ENCODE data around the gene HEXIM1.

The HEXIM1 gene

DNA sequence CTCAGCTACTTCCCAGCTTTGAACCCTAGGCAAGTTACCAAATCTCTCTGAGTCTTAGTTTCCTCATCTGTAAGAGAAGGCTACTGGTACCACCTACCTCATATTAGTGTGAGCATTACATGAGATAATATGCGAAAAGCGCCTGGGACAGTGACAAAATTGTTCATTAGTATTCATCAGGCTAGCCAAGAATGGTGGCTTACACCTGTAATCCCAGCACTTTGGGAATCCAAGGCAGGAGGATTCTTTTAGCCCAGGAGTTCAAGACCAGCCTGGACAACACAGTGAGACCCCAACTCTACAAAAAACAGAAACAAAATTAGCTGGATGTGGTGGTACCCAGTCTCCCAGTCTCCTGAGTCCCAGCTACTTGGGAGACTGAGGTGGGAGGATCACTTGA is 19.3 kb upstream of the HEXIM1 start:
- H3K9me2 ChIP-seq (replicated peaks; ENCODE audit: insufficient read depth, low read length): no peaks in the 10 kb centered on the region
- H3K9ac ChIP-seq (ENCODE audit: low read length): no peak overlapping the region
- H2AFZ ChIP-seq (ENCODE audit: low read depth, low read length, severe bottlenecking): no peak overlapping the region
- H3K36me3 ChIP-seq (ENCODE audit: low read length): no peaks in the 10 kb centered on the region
- TF ChIP-seq EZH2phosphoT487 (conservative IDR thresholded peaks at IDR 0.05; ENCODE audit: low read length): no peak
- TF ChIP-seq, protein P1, sequence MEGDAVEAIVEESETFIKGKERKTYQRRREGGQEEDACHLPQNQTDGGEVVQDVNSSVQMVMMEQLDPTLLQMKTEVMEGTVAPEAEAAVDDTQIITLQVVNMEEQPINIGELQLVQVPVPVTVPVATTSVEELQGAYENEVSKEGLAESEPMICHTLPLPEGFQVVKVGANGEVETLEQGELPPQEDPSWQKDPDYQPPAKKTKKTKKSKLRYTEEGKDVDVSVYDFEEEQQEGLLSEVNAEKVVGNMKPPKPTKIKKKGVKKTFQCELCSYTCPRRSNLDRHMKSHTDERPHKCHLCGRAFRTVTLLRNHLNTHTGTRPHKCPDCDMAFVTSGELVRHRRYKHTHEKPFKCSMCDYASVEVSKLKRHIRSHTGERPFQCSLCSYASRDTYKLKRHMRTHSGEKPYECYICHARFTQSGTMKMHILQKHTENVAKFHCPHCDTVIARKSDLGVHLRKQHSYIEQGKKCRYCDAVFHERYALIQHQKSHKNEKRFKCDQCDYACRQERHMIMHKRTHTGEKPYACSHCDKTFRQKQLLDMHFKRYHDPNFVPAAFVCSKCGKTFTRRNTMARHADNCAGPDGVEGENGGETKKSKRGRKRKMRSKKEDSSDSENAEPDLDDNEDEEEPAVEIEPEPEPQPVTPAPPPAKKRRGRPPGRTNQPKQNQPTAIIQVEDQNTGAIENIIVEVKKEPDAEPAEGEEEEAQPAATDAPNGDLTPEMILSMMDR (IDR thresholded peaks at IDR 0.05; ENCODE audit: insufficient read depth, low read length, poor library complexity, severe bottlenecking): no peak
- no peaks in the 10 kb centered on the region for H3K27me3 ChIP-seq (ENCODE audit: low read length)
- H3K79me2 ChIP-seq (ENCODE audit: insufficient read depth, low read length): no peaks in the 10 kb centered on the region
- no peaks in the 10 kb centered on the region for H4K20me1 ChIP-seq (ENCODE audit: low read depth, low read length)
- peaks cover 3% of the 10 kb centered on the region; the same call in 1 of the 2 replicates for H3F3A ChIP-seq (ENCODE audit: insufficient read depth)
- H3K9me3 ChIP-seq (ENCODE audit: insufficient read depth, low read length): no peaks in the 10 kb centered on the region
- no peak overlapping the region for H3K4me2 ChIP-seq (ENCODE audit: low read depth, low read length, poor library complexity, severe bottlenecking)
- no peak overlapping the region for H3K27ac ChIP-seq (ENCODE audit: low read depth, low read length)
- no peak overlapping the region for H3K4me3 ChIP-seq (ENCODE audit: insufficient read depth, low read length, poor library complexity, severe bottlenecking)

DNA sequence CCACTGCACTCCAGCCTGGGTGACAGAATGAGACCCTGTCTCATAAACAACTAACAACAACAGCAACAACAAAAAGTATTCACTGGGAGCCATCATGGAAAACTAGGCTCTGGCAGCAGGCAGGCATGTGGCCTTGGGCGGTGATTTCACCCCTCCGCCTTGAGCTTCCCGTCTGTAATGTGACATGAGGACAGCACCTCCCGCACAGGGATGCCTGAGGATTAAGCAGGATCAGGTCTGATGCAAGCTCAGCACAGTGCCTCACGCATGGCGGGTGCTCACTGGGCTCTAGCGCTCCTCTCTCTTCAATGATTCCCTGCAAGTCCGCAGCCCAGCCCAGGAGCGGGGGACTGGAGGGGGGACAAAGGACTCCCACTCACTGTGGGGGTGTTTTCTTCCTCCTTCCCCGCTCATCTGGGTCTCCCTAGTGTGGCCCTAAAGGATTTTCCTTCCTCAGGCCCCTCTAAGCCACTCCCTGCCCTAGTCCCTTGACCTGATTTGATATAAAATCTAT is 18.8 kb upstream of the HEXIM1 start:
- no peaks in the 10 kb centered on the region for H3K27me3 ChIP-seq (ENCODE audit: low read length)
- H3K4me3 ChIP-seq (ENCODE audit: insufficient read depth, low read length, poor library complexity, severe bottlenecking): no peak overlapping the region
- H3K9me2 ChIP-seq (replicated peaks; ENCODE audit: insufficient read depth, low read length): no peaks in the 10 kb centered on the region
- no peak overlapping the region for H3K4me2 ChIP-seq (ENCODE audit: low read depth, low read length, poor library complexity, severe bottlenecking)
- no peak overlapping the region for H2AFZ ChIP-seq (ENCODE audit: low read depth, low read length, severe bottlenecking)
- H3K9me3 ChIP-seq (ENCODE audit: insufficient read depth, low read length): no peaks in the 10 kb centered on the region
- H3K27ac ChIP-seq (ENCODE audit: low read depth, low read length): no peak overlapping the region
- TF ChIP-seq, protein P1 (IDR thresholded peaks at IDR 0.05; ENCODE audit: insufficient read depth, low read length, poor library complexity, severe bottlenecking): no peak
- no peak for TF ChIP-seq EZH2phosphoT487 (conservative IDR thresholded peaks at IDR 0.05; ENCODE audit: low read length)
- H4K20me1 ChIP-seq (ENCODE audit: low read depth, low read length): no peaks in the 10 kb centered on the region
- H3K9ac ChIP-seq (ENCODE audit: low read length): no peak overlapping the region
- no peaks in the 10 kb centered on the region for H3K36me3 ChIP-seq (ENCODE audit: low read length)
- no peaks in the 10 kb centered on the region for H3K79me2 ChIP-seq (ENCODE audit: insufficient read depth, low read length)
- peaks cover 4% of the 10 kb centered on the region; the same call in 1 of the 2 replicates for H3F3A ChIP-seq (ENCODE audit: insufficient read depth)

DNA sequence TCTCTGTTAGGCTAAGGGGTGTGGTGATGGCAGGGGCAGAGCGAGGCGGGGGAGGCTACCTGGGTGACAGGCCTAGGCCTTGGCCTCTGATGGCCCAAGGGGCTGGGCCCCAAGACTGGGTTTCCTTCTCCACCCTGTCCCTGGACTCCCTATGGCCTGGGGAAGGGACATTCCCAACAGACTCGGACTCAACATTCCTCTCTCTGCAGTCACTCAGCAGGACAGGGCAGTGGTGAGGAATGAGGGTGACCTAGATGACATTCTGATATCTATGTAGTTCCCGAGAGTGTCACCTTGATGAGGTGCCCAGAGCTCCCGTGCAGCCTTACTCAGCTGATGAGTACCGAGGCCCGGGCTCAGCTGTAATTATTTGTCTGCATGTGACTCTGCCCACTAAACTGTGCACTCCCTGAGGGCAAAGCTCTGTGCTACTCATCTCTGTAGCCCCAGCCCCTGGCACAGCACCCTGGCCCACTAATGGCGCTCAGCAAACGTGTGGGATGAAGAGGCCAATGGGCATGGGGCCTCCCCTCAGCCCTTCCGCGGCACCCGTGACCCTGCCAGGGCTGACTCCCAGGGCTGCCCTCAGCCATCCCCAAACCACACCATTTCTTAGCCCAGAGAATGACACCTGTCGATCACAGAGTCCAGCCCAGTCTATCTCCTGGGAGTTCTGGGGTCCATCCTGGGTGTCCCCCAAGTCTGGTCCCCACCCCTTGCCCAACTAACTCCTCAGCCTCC is 18.2 kb upstream of the HEXIM1 start:
- no peak for TF ChIP-seq EZH2phosphoT487 (conservative IDR thresholded peaks at IDR 0.05; ENCODE audit: low read length)
- Histone ChIP-seq H3K27ac (ENCODE audit: low read depth, low read length) (no peak overlapping the region), H3K9me2 (replicated peaks; ENCODE audit: insufficient read depth, low read length) (no peaks in the 10 kb centered on the region), H3F3A (ENCODE audit: insufficient read depth) (peaks cover 4% of the 10 kb centered on the region; the same call in 1 of the 2 replicates), H3K4me3 (ENCODE audit: insufficient read depth, low read length, poor library complexity, severe bottlenecking) (no peak overlapping the region), H3K9ac (ENCODE audit: low read length) (no peak overlapping the region), H2AFZ (ENCODE audit: low read depth, low read length, severe bottlenecking) (no peak overlapping the region), H3K36me3 (ENCODE audit: low read length) (no peaks in the 10 kb centered on the region), H3K4me2 (ENCODE audit: low read depth, low read length, poor library complexity, severe bottlenecking) (no peak overlapping the region), H3K9me3 (ENCODE audit: insufficient read depth, low read length) (no peaks in the 10 kb centered on the region), H3K79me2 (ENCODE audit: insufficient read depth, low read length) (no peaks in the 10 kb centered on the region), H3K27me3 (ENCODE audit: low read length) (no peaks in the 10 kb centered on the region), H4K20me1 (ENCODE audit: low read depth, low read length) (no peaks in the 10 kb centered on the region)

Measured in SU-DHL-6 (cell line).